ENCODE results near the gene PPFIA1.
"Not testable (repeated sequence)": the region's sequence is repeated elsewhere in the genome, so short reads cannot be mapped to it uniquely, and the experiment has no call there.

Gene PPFIA1

DNA sequence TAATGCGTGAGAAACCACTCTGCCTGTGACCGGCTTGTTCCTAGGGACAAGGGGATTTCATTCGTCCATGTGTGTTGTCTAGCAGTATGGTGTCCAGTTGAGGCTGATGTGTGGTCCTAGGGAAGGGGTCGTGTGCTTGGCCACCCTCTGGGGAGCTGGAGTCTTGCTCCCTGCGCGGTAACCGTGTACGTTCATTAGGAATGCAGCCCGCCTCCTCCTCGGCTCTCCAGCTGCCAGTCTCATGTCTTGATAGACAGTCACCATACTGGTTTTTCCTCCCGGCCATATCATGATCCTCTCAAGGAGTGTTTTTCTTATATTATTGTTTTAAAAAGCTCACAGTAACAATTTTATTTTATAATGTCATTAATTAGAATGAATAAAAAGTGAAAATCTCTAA is 133.8 kb downstream of the PPFIA1 start:
- Histone ChIP-seq H3K4me2 (ENCODE audit: low read length) (no peak overlapping the region), H3K4me1 (no peaks in the 10 kb centered on the region), H2AFZ (no peak overlapping the region), H3K79me2 (peaks cover 8% of the 10 kb centered on the region), H3K9me3 (ENCODE audit: control insufficient read depth, low read length) (no peaks in the 10 kb centered on the region), H3K9ac (no peak overlapping the region), H3K36me3 (ENCODE audit: control insufficient read depth, insufficient read depth, low read length) (no peaks in the 10 kb centered on the region), H3K4me3 (ENCODE audit: low read depth, low read length) (no peak overlapping the region), H3K27me3 (ENCODE audit: control insufficient read depth, insufficient read depth, low read length) (no peaks in the 10 kb centered on the region), H3K27ac (no peak overlapping the region)
- TF ChIP-seq, protein P1, sequence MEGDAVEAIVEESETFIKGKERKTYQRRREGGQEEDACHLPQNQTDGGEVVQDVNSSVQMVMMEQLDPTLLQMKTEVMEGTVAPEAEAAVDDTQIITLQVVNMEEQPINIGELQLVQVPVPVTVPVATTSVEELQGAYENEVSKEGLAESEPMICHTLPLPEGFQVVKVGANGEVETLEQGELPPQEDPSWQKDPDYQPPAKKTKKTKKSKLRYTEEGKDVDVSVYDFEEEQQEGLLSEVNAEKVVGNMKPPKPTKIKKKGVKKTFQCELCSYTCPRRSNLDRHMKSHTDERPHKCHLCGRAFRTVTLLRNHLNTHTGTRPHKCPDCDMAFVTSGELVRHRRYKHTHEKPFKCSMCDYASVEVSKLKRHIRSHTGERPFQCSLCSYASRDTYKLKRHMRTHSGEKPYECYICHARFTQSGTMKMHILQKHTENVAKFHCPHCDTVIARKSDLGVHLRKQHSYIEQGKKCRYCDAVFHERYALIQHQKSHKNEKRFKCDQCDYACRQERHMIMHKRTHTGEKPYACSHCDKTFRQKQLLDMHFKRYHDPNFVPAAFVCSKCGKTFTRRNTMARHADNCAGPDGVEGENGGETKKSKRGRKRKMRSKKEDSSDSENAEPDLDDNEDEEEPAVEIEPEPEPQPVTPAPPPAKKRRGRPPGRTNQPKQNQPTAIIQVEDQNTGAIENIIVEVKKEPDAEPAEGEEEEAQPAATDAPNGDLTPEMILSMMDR (IDR thresholded peaks at IDR 0.05), result no peak

DNA sequence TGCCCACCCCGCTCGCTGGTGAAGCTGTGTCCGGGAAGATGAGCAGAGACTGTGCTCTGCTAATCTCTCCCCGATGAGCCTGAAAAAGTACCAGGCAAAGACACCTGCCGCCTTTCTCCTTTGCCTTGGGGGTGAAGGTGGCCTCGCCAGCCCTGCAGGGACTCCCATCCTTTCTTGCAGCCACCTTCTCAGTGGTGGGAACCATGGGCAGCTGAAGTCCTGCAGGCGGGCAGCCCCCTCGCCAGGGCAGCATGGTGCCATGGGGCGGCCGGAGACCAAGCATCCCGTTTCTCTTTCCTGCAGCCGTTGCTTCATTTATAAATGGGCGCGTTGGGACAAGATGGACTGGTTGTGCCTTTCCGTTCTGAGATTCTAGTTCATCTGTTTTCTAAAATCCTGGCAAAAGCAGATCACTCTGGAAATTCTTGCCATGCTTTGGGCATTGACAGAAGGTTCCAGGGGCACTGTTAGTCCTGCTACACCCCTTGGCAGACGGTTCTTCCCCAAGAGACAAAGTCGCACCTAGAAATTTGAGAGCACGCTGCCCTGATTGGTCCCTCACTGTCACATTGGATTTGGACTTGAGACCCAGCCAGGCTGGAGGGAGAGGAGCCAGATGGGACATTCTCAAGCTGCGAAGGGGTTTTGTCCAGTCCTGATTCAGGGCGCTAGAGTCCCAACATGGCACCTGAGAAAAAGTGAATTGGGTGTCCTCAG is 135.3 kb downstream of the PPFIA1 start:
- Histone ChIP-seq H3K4me2 (ENCODE audit: low read length) (no peak overlapping the region), H3K36me3 (ENCODE audit: control insufficient read depth, insufficient read depth, low read length) (no peaks in the 10 kb centered on the region), H3K4me3 (ENCODE audit: low read depth, low read length) (no peak overlapping the region), H3K27me3 (ENCODE audit: control insufficient read depth, insufficient read depth, low read length) (no peaks in the 10 kb centered on the region), H2AFZ (no peak overlapping the region), H3K9ac (no peak overlapping the region), H3K27ac (no peak overlapping the region), H3K4me1 (no peaks in the 10 kb centered on the region), H3K9me3 (ENCODE audit: control insufficient read depth, low read length) (no peaks in the 10 kb centered on the region), H3K79me2 (peaks cover 4% of the 10 kb centered on the region)
- TF ChIP-seq, protein P1 (IDR thresholded peaks at IDR 0.05), result no peak

DNA sequence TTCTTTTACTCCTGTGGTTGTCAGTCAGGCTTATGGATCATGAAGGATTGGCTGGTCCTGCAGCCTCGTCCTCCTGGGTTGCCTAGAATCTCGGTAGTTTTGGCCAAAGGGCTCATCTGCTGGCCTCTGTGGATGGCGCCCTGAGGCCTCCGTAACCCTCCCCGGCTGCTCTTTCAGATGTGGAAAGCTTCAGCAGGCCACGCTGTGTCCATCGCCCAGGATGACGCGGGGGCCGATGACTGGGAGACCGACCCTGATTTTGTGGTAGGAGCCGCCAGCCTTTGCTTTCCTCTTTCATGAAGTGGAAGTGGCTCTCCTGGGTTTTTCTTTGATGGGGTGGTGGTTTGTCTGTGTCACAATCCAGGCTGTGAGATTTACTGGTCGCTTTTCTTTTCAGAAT is 136.6 kb downstream of the PPFIA1 start:
- Histone ChIP-seq H3K36me3 (ENCODE audit: control insufficient read depth, insufficient read depth, low read length) (no peaks in the 10 kb centered on the region), H3K9ac (no peak overlapping the region), H3K4me3 (ENCODE audit: low read depth, low read length) (no peak overlapping the region), H3K9me3 (ENCODE audit: control insufficient read depth, low read length) (no peaks in the 10 kb centered on the region), H2AFZ (no peak overlapping the region), H3K4me1 (no peaks in the 10 kb centered on the region), H3K79me2 (no peaks in the 10 kb centered on the region), H3K4me2 (ENCODE audit: low read length) (no peak overlapping the region), H3K27ac (no peak overlapping the region), H3K27me3 (ENCODE audit: control insufficient read depth, insufficient read depth, low read length) (no peaks in the 10 kb centered on the region)
- TF ChIP-seq, protein P1 (IDR thresholded peaks at IDR 0.05), result no peak

DNA sequence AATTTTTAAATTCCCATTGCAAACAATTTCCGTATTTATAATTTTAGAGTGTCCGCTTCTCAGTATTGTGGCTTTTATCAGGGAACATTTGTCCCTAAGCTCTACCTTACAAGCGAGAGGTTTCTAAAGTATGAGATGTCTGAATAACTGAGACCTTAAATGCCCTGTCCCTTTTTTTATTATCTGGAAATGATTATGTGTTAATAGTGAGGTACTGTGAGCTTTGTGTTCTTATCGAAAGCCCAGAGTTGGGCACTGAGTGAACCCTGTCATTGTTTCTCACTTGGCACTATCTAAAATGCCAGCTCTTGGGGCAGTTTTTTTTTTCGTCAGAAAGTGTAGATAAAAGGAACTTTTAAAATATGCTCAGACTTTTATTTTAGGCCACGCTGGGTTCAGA is 137.3 kb downstream of the PPFIA1 start:
- no peaks in the 10 kb centered on the region for H3K36me3 ChIP-seq (ENCODE audit: control insufficient read depth, insufficient read depth, low read length)
- H3K4me2 ChIP-seq (ENCODE audit: low read length), result no peak overlapping the region
- no peak overlapping the region for H3K27ac ChIP-seq
- H3K27me3 ChIP-seq (ENCODE audit: control insufficient read depth, insufficient read depth, low read length), result no peaks in the 10 kb centered on the region
- no peaks in the 10 kb centered on the region for H3K79me2 ChIP-seq
- H3K4me3 ChIP-seq (ENCODE audit: low read depth, low read length), result no peak overlapping the region
- H2AFZ ChIP-seq, result no peak overlapping the region
- no peak overlapping the region for H3K9ac ChIP-seq
- H3K9me3 ChIP-seq (ENCODE audit: control insufficient read depth, low read length), result no peaks in the 10 kb centered on the region
- TF ChIP-seq, protein P1 (IDR thresholded peaks at IDR 0.05), result no peak
- no peaks in the 10 kb centered on the region for H3K4me1 ChIP-seq

DNA sequence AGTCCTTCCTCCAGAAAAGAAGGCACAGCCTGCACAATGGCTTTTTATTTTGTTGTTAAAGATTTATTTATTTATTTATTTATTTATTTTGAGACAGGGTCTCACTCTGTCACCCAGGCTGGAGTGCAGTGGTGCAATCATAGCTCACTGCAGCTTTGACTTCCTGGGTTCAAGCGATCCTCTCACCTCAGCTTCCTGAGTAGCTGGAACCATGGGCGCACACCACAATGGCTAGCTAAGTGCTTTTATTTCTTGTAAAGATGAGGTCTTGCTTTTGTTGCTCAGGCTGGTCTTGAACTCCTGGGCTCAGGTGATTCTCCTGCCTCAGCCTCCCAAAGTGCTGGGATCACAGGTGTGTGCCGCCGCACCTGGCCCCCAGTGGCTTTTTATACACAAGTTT is 137.8 kb downstream of the PPFIA1 start:
- H3K4me1 ChIP-seq; H3K36me3 ChIP-seq (ENCODE audit: control insufficient read depth, insufficient read depth, low read length); H3K4me2 ChIP-seq (ENCODE audit: low read length); H3K9ac ChIP-seq; H3K79me2 ChIP-seq; H2AFZ ChIP-seq; H3K27me3 ChIP-seq (ENCODE audit: control insufficient read depth, insufficient read depth, low read length); H3K9me3 ChIP-seq (ENCODE audit: control insufficient read depth, low read length); H3K27ac ChIP-seq; H3K4me3 ChIP-seq (ENCODE audit: low read depth, low read length): not testable (repeated sequence)
